Measurements from ENCODE around the gene ZNF569. TPM values are rescaled to one million over a fixed set of nuclear protein-coding genes. Genes with fewer than 3 reads are reported as not detected.
A peak's percentile ranks its signal among the peaks of the same experiment; 100 is the strongest.

The ZNF569 gene
- total and polyA plus RNA-seq, 7 donors: 0.46 to 10.7 (median 4.7) TPM

- peaks cover 0 to 28% (median 2%) of the 10 kb centered on the region in 4 donors for H3K9me3 ChIP-seq
- H3K4me3 ChIP-seq: no peak overlapping the region
- 98% methylated on average over 9 of the region's 9 CpGs for WGBS, 2 donors
- peaks cover 4 to 47% (median 20%) of the 10 kb centered on the region in 4 donors for H3K36me3 ChIP-seq
- TF ChIP-seq EP300 (IDR thresholded peaks at IDR 0.05) (no peak), POLR2AphosphoS5 (IDR thresholded peaks at IDR 0.05) (no peak), POLR2A (IDR thresholded peaks at IDR 0.05) (no peak)
- TF ChIP-seq, protein P1, sequence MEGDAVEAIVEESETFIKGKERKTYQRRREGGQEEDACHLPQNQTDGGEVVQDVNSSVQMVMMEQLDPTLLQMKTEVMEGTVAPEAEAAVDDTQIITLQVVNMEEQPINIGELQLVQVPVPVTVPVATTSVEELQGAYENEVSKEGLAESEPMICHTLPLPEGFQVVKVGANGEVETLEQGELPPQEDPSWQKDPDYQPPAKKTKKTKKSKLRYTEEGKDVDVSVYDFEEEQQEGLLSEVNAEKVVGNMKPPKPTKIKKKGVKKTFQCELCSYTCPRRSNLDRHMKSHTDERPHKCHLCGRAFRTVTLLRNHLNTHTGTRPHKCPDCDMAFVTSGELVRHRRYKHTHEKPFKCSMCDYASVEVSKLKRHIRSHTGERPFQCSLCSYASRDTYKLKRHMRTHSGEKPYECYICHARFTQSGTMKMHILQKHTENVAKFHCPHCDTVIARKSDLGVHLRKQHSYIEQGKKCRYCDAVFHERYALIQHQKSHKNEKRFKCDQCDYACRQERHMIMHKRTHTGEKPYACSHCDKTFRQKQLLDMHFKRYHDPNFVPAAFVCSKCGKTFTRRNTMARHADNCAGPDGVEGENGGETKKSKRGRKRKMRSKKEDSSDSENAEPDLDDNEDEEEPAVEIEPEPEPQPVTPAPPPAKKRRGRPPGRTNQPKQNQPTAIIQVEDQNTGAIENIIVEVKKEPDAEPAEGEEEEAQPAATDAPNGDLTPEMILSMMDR (IDR thresholded peaks at IDR 0.05): no peak
- H3K27ac ChIP-seq: no peak overlapping the region
- no peak for DNase-seq
- no peaks in the 10 kb centered on the region for H3K27me3 ChIP-seq
- H3K4me1 ChIP-seq: peaks cover 0 to 21% (median 17%) of the 10 kb centered on the region in 4 donors
- intact Hi-C loops (cut with DNase I): no loop called here
Observed at GRCh38 chr19:37472165-37472564, 4.9 kb upstream of the ZNF569 start.

GRCh38 chr19:37470216-37470615 lies 3.0 kb upstream of the ZNF569 start:
- no peaks in the 10 kb centered on the region for H3K27me3 ChIP-seq
- TF ChIP-seq, protein P1 (IDR thresholded peaks at IDR 0.05): no peak
- no peak for TF ChIP-seq POLR2AphosphoS5 (IDR thresholded peaks at IDR 0.05)
- no peak for TF ChIP-seq POLR2A (IDR thresholded peaks at IDR 0.05)
- no peak for TF ChIP-seq EP300 (IDR thresholded peaks at IDR 0.05)
- peaks cover 0 to 11% (median 0%) of the 10 kb centered on the region in 4 donors for H3K9me3 ChIP-seq
- H3K27ac ChIP-seq: peak overlapping the region in 2 of 4 donors; percentile 90 to 95
- DNase-seq: no peak
- H3K4me3 ChIP-seq: peak overlapping the region in 2 of 4 donors; percentile 71 to 80
- 84 to 86% methylated on average over 4 of the region's 4 CpGs for WGBS, 2 donors
- H3K4me1 ChIP-seq: peaks cover 0 to 30% (median 23%) of the 10 kb centered on the region in 4 donors
- intact Hi-C loops (cut with DNase I): no loop called here
- H3K36me3 ChIP-seq: peaks cover 0 to 27% (median 3%) of the 10 kb centered on the region in 4 donors

DNA sequence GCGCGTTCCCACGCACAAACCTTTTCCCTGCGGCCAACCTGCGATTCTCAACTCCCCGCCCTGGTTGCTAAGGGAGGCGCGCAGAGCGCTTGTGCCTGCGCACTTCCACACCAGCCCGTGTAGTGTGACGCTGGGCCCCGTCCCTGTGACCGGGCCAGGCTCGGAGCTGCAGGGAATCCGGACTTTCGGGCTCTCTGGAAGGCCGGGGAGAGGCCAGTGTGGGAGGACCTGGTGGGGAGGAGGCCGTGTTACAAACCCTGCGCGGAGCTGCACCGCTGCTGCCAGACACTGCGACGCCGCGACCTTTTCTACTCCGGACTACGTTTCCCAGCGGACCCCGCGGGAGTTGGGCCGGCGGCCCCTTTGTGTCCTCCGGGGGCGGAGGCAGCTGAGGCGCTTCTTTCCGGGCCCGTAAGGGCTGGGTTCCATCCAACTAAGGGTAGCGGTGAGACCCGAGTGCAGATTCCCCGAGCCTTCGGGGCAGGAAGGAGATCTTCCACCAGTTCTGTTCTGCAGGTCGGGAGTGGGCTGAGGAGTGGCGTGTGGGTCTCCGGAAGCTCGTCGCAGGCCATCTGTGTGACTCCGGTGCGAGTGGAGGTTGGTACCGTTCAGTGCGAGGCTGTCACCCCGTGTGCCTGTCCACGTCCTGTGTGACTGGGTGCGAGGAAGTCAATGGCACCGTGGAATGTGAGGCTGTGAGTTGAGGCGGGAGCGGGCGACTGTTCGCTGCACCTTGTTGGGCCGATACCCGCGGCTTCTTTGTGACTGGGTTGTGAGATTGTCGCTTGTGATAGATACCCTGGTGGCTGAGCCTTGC lies 1.9 kb upstream of the ZNF569 start, which contains the start of gene ZNF570:
Gene ZNF570, plus strand, starts transcription at position 396 of the 817 bp plus-strand sequence. CDS start 999 bp downstream, outside the sequence.
- intact Hi-C loops (cut with DNase I): loop anchor here (1.0 to 5.0 kb wide), 7 partner anchors 37 to 497 kb away; partner anchors contain the start of genes ZFP30, ZNF527, ZNF540 and ZNF571
- 0% methylated on average over 63 of the region's 63 CpGs for WGBS, 2 donors
- TF ChIP-seq POLR2A (IDR thresholded peaks at IDR 0.05) (peak; percentile 74 to 85), EP300 (IDR thresholded peaks at IDR 0.05) (no peak), POLR2AphosphoS5 (IDR thresholded peaks at IDR 0.05) (peak; percentile 85 to 94 (median 90))

DNA sequence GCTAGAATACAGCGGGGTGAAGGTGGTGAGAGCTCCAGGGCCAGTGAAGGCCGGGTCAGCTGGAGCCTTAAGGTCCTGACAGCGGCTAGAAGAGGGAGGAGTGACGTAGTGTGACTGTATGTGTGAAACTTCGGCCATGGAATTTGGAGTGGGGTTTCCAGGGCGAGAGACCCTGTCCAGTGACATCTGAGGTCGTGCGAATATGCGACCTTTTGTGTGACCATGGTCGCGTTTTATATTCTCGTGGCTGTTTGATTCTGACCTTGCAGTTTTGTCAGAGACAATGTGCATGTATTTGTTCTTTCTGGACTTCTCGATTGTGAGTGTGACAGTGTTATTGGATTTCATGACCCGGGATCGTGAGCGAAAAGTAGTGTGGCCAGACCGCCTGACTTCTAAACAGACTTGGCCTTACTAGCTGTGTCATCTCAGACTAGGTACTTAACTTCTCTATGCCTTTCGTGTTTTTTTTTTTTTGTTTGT lies 405 bp upstream of the ZNF569 start:
- intact Hi-C loops (cut with DNase I): loop anchor here (2.0 to 5.0 kb wide), 7 partner anchors 95 to 495 kb away; partner anchors contain the start of genes ZFP30, ZNF527, ZNF540 and ZNF571
- Histone ChIP-seq H3K4me1 (peaks cover 0 to 30% (median 23%) of the 10 kb centered on the region in 4 donors), H3K4me3 (peak overlapping the region; percentile 62 to 91 (median 80)), H3K9me3 (peaks cover 0 to 3% (median 0%) of the 10 kb centered on the region in 4 donors), H3K27ac (peak overlapping the region; percentile 90 to 95 (median 94)), H3K36me3 (peaks cover 2 to 37% (median 9%) of the 10 kb centered on the region in 4 donors), H3K27me3 (no peaks in the 10 kb centered on the region)
- TF ChIP-seq POLR2AphosphoS5 (IDR thresholded peaks at IDR 0.05) (no peak), EP300 (IDR thresholded peaks at IDR 0.05) (no peak), POLR2A (IDR thresholded peaks at IDR 0.05) (no peak)
- TF ChIP-seq, protein P1 (IDR thresholded peaks at IDR 0.05): no peak
- 45 to 53% methylated on average over 18 of the region's 18 CpGs for WGBS, 2 donors
- DNase-seq: no peak

More for the DNA sequence above, 1.9 kb upstream of the ZNF569 start, which contains the start of gene ZNF570:
- peak; percentile 93 for DNase-seq
- Histone ChIP-seq H3K9me3 (peaks cover 0 to 9% (median 0%) of the 10 kb centered on the region in 4 donors), H3K36me3 (peaks cover 0 to 27% (median 3%) of the 10 kb centered on the region in 4 donors), H3K4me1 (peaks cover 0 to 30% (median 23%) of the 10 kb centered on the region in 4 donors), H3K27me3 (no peaks in the 10 kb centered on the region), H3K4me3 (peak within 1 kb of the TSS; percentile 64 to 81 (median 76)), H3K27ac (peak within 1 kb of the TSS; percentile 90 to 95 (median 94))

Data from sigmoid colon (tissue), 7 donors.